ENCODE data around the gene CBX5.
"Not testable (repeated sequence)": the region's sequence is repeated elsewhere in the genome, so short reads cannot be mapped to it uniquely, and the experiment has no call there.

The CBX5 gene

DNA sequence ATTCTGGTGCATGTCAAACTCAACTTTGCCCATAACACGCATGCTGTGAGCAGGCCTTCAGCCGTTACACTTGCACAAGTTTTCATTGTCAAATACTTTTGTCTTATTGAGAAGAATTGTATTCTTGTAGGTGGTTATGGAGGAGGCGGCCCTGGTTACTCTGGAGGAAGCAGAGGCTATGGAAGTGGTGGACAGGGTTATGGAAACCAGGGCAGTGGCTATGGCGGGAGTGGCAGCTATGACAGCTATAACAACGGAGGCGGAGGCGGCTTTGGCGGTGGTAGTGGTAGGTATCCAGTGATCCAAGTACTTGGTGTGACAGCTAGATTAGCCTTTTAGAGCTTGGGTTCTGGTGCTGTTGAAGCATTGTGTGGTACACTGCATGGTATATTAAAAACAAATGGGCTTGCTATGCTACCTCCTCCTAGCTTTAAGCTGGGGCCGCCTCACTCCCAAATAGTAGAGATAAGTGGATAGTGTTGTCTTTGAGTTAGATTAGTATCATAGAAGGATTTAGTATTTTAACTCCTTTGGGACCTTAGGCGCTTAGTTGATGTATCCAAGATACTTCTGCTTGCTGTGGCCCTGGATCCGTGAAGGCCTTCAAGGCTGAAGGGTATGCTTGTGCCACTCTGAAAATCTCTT, 3.1 kb upstream of the CBX5 start:
- Histone ChIP-seq H3K4me2 (ENCODE audit: low read length) (peak overlapping the region; percentile 94), H3K27me3 (ENCODE audit: low read depth, low read length) (no peaks in the 10 kb centered on the region), H3K9me3 (ENCODE audit: insufficient read depth, low read length) (no peaks in the 10 kb centered on the region), H3K79me2 (ENCODE audit: low read length) (peaks cover 53% of the 10 kb centered on the region), H3K9ac (ENCODE audit: low read length) (no peak overlapping the region), H3K27ac (ENCODE audit: low read length) (no peak overlapping the region), H2AFZ (ENCODE audit: low read depth, low read length) (no peak overlapping the region), H3K36me3 (replicated peaks; ENCODE audit: low read depth, low read length) (peaks cover 79% of the 10 kb centered on the region), H4K20me1 (ENCODE audit: insufficient read depth, low read length) (peaks cover 57% of the 10 kb centered on the region), H3K4me3 (ENCODE audit: low read length) (peak overlapping the region; percentile 93), H3K4me1 (ENCODE audit: low read length) (peaks cover 34% of the 10 kb centered on the region)
- TF ChIP-seq CTCF (IDR thresholded peaks at IDR 0.05; ENCODE audit: low read depth, low read length) = no peak
- TF ChIP-seq EZH2phosphoT487 (IDR thresholded peaks at IDR 0.05; ENCODE audit: low read depth) = no peak

- H2AFZ ChIP-seq (ENCODE audit: low read depth, low read length); H3K27me3 ChIP-seq (ENCODE audit: low read depth, low read length); H3K9me3 ChIP-seq (ENCODE audit: insufficient read depth, low read length): not testable (repeated sequence)
- peak overlapping the region; percentile 80 for H3K27ac ChIP-seq (ENCODE audit: low read length)
- peak overlapping the region; percentile 99 for H3K9ac ChIP-seq (ENCODE audit: low read length)
- H3K36me3 ChIP-seq (replicated peaks; ENCODE audit: low read depth, low read length) = peaks cover 72% of the 10 kb centered on the region
- peak overlapping the region; percentile 94 for H3K4me2 ChIP-seq (ENCODE audit: low read length)
- H3K4me3 ChIP-seq (ENCODE audit: low read length) = peak overlapping the region; percentile 93
- peaks cover 45% of the 10 kb centered on the region for H3K4me1 ChIP-seq (ENCODE audit: low read length)
- peaks cover 67% of the 10 kb centered on the region for H3K79me2 ChIP-seq (ENCODE audit: low read length)
- H4K20me1 ChIP-seq (ENCODE audit: insufficient read depth, low read length) = peaks cover 48% of the 10 kb centered on the region
These were observed 1.8 kb upstream of the CBX5 start for GRCh38 chr12:54281694-54282093.

GRCh38 chr12:54281261-54281638, 1.3 kb upstream of the CBX5 start:
- H2AFZ ChIP-seq (ENCODE audit: low read depth, low read length); H3K27me3 ChIP-seq (ENCODE audit: low read depth, low read length); H3K9me3 ChIP-seq (ENCODE audit: insufficient read depth, low read length): not testable (repeated sequence)
- peaks cover 43% of the 10 kb centered on the region for H4K20me1 ChIP-seq (ENCODE audit: insufficient read depth, low read length)
- H3K4me2 ChIP-seq (ENCODE audit: low read length) = peak overlapping the region; percentile 94
- H3K4me1 ChIP-seq (ENCODE audit: low read length) = peaks cover 49% of the 10 kb centered on the region
- peaks cover 70% of the 10 kb centered on the region for H3K36me3 ChIP-seq (replicated peaks; ENCODE audit: low read depth, low read length)
- H3K27ac ChIP-seq (ENCODE audit: low read length) = peak overlapping the region; percentile 80
- H3K4me3 ChIP-seq (ENCODE audit: low read length) = peak overlapping the region; percentile 93
- H3K9ac ChIP-seq (ENCODE audit: low read length) = peak overlapping the region; percentile 99
- peaks cover 72% of the 10 kb centered on the region for H3K79me2 ChIP-seq (ENCODE audit: low read length)

DNA sequence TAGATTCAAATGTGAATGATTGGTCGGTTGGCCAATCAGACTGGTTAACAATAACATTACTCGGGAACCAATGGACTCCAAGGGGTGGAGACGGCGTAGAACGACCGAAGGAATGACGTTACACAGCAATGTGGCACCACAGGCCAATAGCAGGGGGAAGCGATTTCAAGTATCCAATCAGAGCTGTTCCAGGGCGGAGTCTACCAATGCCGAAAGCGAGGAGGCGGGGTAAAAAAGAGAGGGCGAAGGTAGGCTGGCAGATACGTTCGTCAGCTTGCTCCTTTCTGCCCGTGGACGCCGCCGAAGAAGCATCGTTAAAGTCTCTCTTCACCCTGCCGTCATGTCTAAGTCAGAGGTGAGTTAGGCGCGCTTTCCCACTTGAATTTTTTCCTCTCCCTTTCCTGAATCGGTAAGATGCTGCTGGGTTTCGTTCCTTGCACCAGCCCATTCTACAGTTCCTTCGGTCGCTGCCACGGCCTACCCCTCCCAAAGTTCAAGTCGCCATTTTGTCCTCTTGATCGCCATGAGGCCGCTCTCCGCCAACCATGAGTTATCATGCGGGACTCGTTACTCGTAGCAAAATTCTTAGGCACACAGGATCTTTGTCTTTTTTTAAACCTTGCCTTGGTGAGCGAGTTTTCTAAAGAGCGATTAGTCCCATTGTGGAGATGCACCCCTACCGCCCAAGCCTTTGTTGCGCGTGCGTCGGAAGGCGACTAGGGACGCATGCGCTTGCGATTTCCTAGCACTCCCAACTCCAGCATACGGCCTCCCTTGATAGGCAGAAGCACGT, 742 bp upstream of the CBX5 start, which contains the start of gene HNRNPA1:
HNRNPA1 (plus strand) TSS at position 259 of the 793 bp plus-strand sequence; CDS start at position 341, 82 bp downstream.
- H3K4me1 ChIP-seq (ENCODE audit: low read length) = peaks cover 53% of the 10 kb centered on the region
- peak within 1 kb of the TSS; percentile 94 for H3K4me2 ChIP-seq (ENCODE audit: low read length)
- H3K36me3 ChIP-seq (replicated peaks; ENCODE audit: low read depth, low read length) = peaks cover 67% of the 10 kb centered on the region
- no peaks in the 10 kb centered on the region for H3K27me3 ChIP-seq (ENCODE audit: low read depth, low read length)
- peaks cover 37% of the 10 kb centered on the region for H4K20me1 ChIP-seq (ENCODE audit: insufficient read depth, low read length)
- H3K9me3 ChIP-seq (ENCODE audit: insufficient read depth, low read length) = no peaks in the 10 kb centered on the region
- H3K4me3 ChIP-seq (ENCODE audit: low read length) = peak within 1 kb of the TSS; percentile 93
- H3K79me2 ChIP-seq (ENCODE audit: low read length) = peaks cover 78% of the 10 kb centered on the region
- peak within 1 kb of the TSS; percentile 99 for H3K9ac ChIP-seq (ENCODE audit: low read length)
- peak within 1 kb of the TSS; percentile 64; the same call in 1 of the 2 replicates for H2AFZ ChIP-seq (ENCODE audit: low read depth, low read length)
- peak within 1 kb of the TSS; percentile 89 for H3K27ac ChIP-seq (ENCODE audit: low read length)
- TF ChIP-seq CTCF (IDR thresholded peaks at IDR 0.05; ENCODE audit: low read depth, low read length) (no peak), EZH2phosphoT487 (IDR thresholded peaks at IDR 0.05; ENCODE audit: low read depth) (no peak)

- no peaks in the 10 kb centered on the region for H3K27me3 ChIP-seq (ENCODE audit: low read depth, low read length)
- H3K4me2 ChIP-seq (ENCODE audit: low read length) = peak overlapping the region; percentile 91
- no peak overlapping the region for H2AFZ ChIP-seq (ENCODE audit: low read depth, low read length)
- no peaks in the 10 kb centered on the region for H3K9me3 ChIP-seq (ENCODE audit: insufficient read depth, low read length)
- H3K79me2 ChIP-seq (ENCODE audit: low read length) = peaks cover 91% of the 10 kb centered on the region
- H3K9ac ChIP-seq (ENCODE audit: low read length) = peak overlapping the region; percentile 92
- peaks cover 60% of the 10 kb centered on the region for H3K36me3 ChIP-seq (replicated peaks; ENCODE audit: low read depth, low read length)
- no peak for TF ChIP-seq CTCF (IDR thresholded peaks at IDR 0.05; ENCODE audit: low read depth, low read length)
- H3K4me1 ChIP-seq (ENCODE audit: low read length) = peaks cover 53% of the 10 kb centered on the region
- H4K20me1 ChIP-seq (ENCODE audit: insufficient read depth, low read length) = peaks cover 32% of the 10 kb centered on the region
- peak overlapping the region; percentile 93 for H3K4me3 ChIP-seq (ENCODE audit: low read length)
- peak overlapping the region; percentile 89 for H3K27ac ChIP-seq (ENCODE audit: low read length)
These were observed 693 bp downstream of the CBX5 start for GRCh38 chr12:54279227-54279631.
